Skin epidermis (tissue), 12 donors: ENCODE measurements around the gene RETREG1.

ENCODE experiments used
- H3K27ac ChIP-seq, 21 experiments: fragments of 200-600 bp; sonication (generic) in 11 of 21; one replicate each; pipeline ENCODE4 v1.5.0; 2020; ENCODE audit warnings: mild to moderate bottlenecking in 3 of 21, inconsistent platforms in 2 of 21, moderate library complexity in 2 of 21
- H3K4me3 ChIP-seq, 7 experiments: fragments of 200-600 bp; sonication (generic) in 2 of 7; one replicate each; pipeline ENCODE4 v1.5.0; 2020; ENCODE audit warnings: inconsistent platforms in 2 of 7, mild to moderate bottlenecking in 2 of 7, moderate library complexity in 1 of 7

Gene RETREG1

DNA sequence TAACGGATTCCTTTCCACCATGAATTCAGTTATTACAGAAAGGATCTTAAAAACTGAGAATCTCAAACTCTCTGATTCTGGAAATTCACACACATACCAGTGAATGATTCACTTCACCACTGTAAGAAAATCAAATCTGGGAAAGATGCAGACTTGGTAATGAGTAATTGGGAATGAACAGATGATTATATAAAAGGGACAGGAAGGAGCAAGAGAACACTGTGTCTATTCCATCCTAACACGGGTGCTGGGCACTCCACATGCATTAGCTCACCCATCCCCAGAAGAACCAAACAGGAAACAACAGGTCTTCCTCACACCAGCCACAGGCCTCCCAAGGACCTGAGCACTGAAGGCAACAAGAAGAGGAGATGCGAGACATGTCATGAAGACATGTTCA is 76.4 kb downstream of the RETREG1 start:
- Histone ChIP-seq H3K27ac (peak overlapping the region in 16 of 21 experiments; percentile 10 to 80 (median 46)), H3K4me3 (no peak overlapping the region)

DNA sequence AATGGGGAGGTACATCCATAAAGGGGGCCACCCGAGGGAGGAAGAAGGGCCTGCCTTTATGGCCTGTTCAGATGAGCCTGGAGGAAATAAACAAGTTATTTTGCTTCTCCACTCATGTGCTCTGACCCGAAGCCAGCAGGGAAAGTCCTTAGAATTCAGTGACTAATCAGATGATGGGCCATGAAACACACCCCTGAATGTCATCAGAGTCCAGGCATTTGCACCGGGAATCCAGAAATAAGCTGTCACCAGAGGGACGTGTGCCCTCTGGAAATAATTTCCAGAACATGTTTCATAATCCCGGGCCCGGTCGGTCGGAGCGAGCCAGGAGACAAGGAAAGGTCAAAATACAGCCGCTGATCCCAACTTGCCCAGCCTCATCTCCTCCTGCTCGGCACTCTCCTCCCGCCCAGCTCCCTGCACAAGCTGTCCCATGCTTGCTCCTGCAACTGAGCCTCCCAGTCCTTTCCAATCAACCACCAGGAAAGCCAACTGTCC is 77.6 kb downstream of the RETREG1 start:
- Histone ChIP-seq H3K27ac (peak overlapping the region in 16 of 21 experiments; percentile 5 to 80 (median 46)), H3K4me3 (no peak overlapping the region)

DNA sequence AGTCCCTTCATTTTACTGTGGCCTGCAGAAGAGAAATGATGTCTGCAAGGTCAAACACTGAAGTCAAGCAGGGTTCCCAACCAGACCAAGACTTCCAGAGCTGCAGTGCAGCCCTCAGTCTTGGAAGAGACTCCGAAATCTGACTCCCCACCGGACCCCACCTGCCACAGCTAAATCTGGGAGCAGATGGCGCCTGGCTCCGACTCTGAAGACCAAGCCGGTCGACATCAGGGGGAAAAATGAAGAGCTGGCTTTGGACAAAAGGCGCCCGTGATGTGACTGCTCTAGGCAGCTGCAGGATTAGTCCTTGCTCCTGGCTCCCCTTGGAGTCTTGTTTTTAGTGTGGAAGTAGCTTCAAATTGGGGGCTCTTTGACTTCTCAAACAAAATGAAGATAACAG is 78.8 kb downstream of the RETREG1 start:
- no peak overlapping the region for H3K4me3 ChIP-seq
- H3K27ac ChIP-seq: peak overlapping the region in 1 of 21 experiments; percentile 76

DNA sequence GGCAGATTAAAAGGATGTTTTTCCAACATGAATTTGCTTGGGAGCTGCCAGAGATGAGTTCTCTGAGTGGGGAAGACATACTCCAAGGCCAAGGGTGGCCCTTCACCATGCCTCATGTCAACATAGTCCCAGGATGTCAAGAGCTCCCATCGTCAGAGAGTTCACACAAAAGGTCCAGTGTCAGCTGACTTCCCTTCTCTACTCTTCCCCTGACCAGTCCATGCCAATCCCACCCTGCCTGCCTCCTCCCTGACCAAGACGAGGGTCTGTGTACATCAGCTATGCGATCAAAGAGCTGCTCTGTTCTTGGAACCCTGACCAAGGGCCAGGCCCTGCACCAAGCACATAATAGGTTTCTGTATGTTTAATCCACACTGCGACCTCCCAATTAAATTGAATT is 80.0 kb downstream of the RETREG1 start:
- Histone ChIP-seq H3K4me3 (no peak overlapping the region), H3K27ac (no peak overlapping the region)

DNA sequence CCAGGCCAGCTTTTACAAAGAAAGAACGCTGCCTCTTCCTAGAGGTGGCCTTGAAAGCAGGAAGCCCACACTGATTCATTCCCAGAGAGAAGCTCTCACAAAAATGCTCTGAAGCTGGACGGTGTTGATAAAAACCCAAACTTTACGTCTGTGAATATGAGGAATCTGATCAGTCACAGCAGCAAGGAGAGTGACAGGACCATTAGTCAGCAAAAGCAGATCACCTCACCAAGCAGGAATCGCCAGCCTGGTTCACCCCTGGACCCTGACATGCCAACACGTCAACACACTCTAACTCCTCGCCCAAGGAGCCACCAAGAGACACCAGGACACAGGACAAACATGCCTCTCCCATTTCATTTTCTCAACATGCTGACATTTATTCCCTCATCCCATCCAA is 80.6 kb downstream of the RETREG1 start:
- H3K27ac ChIP-seq: no peak overlapping the region
- H3K4me3 ChIP-seq: no peak overlapping the region

DNA sequence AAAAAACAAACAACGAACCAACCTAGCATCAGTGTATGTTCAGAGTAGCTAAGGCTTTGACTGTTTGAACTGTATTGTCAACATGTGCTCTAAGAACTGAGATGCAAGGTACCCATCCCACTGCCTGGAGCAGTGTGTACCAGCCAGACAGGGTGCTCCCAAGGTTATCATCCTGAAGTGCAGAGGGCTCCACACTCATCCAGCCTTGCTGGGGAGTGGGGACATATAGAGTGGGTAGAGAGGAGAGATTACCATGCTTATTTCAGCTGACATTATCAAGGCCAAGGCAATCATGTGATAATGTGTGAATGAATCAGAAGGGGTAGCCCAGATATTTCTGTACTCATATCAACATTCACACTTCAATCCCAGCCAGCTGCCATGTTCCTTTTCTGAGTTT is 82.5 kb downstream of the RETREG1 start:
- H3K4me3 ChIP-seq: no peak overlapping the region
- H3K27ac ChIP-seq: no peak overlapping the region

DNA sequence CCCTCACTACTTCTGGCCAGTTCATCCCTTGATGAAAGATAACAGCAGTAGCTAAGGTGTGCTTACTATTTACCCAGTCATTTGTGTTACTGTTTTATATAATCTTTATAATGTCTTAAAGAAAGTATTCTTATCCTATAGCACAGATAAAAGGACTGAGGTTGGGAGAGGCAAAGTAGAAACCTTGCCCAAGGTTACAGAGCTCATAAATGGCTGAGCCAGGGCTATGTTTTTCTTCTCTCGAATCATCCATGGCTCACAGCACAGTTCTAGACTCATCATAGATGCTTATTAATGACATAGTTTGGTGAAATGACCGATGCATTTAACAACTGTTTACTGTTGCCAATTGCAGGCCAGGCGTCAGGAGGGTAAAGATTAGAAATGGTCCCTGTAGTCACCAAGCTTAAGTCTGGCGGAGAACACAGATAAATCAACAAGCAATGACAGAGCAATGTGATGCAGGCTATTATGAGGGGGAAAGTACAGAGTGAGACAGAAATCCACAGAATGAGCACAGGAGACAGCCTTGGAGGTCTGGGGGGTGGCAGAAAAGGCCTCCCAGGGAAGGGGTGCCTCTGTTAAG is 85.6 kb downstream of the RETREG1 start:
- Histone ChIP-seq H3K27ac (peak overlapping the region in 1 of 21 experiments; percentile 6), H3K4me3 (no peak overlapping the region)

DNA sequence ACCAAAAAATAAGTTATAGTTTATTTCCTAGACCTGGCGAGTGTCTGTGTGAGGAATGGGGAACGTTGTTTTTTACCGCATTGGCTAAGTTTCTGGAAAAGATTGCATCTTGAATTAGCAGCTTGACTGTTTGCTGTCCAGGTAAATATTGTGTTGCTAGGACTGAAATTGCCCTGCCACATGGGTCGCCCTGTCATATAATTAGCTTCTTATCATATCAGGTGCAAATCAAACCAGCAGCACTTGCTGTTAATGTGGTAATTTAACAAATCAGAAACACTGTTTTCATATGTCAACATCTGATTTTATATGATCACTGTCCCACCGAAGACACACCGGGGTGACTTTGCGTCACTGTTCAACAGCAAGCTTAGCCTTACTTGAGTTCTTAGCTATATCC is 87.5 kb downstream of the RETREG1 start:
- Histone ChIP-seq H3K4me3 (no peak overlapping the region), H3K27ac (no peak overlapping the region)

DNA sequence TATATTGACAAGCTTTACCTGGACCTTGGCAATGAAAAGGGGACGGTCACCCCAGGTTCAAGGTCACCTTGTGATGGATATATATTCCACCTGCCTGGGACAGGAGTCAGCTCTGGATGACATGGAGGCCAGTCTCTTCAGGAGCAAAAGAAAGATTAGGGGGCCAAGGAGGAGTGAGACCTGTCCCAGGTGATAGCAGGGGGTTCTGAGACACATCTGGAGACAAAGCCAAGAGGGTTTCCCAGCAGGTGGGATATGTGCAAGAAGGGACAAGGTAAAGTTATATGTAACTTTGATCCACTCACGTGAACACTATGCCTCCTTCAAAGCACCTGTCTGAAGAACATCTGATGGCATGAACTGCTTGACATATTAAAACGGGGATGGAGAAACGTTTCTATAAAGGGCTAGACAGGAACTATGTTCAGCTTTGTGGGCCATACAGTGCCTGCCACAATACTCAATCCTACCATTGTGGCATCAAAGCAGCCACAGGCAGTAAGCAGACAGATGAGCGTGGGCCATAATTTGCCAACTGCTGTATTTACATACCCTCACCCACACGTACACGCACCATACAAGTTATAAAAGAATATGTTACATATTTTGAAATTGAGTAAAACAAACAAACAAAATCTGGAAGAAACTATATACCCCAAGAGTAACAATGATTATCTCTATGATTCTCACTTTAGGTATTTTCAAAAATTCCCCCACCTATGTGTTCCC is 88.3 kb downstream of the RETREG1 start:
- Histone ChIP-seq H3K27ac (no peak overlapping the region), H3K4me3 (no peak overlapping the region)

DNA sequence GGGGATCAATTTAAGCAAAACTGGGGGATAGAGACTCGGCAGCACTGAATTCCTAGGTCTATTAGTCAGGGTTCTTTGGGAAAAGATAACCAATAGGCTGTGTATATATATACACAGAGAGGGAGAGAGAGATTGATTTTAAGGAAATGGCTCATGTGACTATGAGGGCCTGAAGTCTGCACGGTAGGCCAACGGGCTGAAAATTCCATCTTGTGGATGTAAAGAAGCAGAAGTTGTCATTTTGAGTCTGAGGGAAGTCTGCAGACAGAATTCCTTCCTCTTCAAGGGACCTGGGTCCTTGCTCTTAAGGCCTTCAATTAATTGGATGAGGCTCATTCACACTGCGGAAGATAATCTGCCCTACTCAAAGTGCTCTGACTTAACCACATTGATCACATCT is 91.1 kb downstream of the RETREG1 start:
- no peak overlapping the region for H3K27ac ChIP-seq

DNA sequence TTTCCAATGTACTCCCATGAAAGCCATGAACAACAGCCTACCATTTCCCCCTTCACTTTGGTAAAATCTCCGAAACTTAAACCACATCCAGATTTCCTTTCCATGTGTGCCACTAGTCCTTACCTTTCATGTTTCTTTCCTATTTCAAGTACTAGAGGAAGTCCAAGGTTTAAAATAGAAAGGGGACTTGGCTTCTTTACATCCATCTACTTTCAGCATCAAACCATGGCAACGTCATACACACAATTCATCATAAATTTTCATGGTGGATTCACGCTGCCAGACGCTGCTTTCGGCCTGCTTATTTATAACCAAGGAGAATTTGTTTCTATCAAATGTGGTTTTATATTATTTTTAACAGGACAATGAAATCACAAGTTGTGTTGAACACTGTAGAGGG is 92.5 kb downstream of the RETREG1 start:
- H3K27ac ChIP-seq: no peak overlapping the region
- H3K4me3 ChIP-seq: no peak overlapping the region

More for the DNA sequence above, 91.1 kb downstream of the RETREG1 start:
- H3K4me3 ChIP-seq: no peak overlapping the region

DNA sequence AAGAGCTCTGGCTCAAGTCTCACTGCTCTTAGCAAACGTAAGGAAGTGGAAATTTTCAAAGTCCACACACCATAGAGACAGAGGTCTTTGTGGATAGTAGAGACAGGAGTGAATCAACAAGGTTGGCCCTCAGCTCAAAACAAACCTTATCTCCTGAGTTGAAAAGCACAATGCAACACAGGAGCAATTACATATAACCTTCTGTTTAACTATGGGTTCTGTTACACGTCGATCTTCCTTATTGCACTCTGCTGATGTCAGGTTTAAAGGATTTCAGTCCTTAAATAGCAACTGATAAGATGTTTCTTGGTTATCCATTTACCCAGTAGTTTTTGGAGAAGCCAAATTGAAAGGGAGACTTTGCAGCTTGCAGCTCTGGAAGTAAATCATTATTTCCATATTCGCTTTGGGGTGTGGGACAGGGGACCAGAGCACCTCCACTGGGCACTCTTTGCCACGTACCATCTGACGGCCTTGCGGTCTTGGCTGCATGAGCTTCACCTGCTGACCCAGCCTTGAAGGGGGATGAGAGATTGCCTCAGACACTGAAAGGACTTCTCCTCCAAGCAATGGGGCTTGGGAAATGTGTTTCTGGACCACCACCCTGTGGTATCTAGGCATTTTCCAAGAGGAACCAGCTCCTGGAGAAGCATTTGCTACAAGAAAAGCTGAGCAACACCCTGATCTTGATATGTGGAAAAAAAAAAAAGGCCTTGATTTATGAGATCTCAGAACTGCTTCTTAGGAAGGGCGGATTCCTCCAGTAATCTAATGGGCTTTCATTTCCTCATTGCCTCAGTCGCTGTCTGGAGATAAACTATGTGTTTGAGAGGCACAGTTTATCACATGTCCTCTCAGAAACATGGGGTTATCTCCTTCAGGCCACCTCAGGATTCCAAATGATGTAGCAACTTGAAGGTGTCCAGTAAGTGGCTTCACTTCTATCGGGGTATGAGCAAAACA is 95.0 kb downstream of the RETREG1 start:
- no peak overlapping the region for H3K27ac ChIP-seq
- H3K4me3 ChIP-seq: no peak overlapping the region

DNA sequence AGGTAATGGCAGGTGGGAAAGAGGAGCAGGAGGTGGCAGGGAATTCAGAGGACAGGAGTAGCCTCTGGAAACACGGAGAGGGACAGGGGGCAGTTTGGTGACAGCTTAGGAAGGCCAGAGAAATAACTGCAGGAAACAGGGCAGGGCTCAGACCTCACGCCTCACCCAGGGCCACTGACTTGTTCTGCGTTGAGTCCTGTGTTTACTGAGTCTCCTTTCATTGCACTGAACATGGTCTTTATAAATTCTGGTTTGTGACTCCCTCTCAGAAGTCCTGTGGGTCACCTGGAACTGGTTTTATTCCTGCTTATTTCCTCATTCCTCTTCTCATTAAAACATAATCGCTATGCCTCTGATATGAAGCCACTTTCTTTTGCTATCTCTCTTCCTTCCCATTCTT is 96.0 kb downstream of the RETREG1 start:
- Histone ChIP-seq H3K4me3 (no peak overlapping the region), H3K27ac (no peak overlapping the region)

DNA sequence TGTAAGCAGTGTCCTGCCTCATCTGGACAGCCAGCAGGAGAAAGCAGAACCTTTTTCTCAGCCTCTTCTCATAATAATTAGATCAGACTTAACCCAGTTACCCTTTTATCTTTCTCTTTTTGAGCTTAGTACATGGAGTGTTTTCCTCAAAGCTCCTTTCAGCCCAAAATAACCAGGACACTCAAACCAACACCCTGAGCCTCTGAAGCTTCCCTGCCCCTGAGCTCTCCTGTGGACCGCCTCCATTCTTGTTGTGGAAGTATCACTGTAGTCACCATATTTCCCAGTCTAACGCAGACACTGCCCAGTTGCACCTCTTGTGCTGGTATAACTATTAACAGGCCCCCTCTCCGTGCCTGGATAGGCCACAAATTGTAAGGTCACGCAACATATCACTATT is 97.4 kb downstream of the RETREG1 start:
- no peak overlapping the region for H3K4me3 ChIP-seq
- H3K27ac ChIP-seq: peak overlapping the region in 2 of 21 experiments; percentile 36 to 38

DNA sequence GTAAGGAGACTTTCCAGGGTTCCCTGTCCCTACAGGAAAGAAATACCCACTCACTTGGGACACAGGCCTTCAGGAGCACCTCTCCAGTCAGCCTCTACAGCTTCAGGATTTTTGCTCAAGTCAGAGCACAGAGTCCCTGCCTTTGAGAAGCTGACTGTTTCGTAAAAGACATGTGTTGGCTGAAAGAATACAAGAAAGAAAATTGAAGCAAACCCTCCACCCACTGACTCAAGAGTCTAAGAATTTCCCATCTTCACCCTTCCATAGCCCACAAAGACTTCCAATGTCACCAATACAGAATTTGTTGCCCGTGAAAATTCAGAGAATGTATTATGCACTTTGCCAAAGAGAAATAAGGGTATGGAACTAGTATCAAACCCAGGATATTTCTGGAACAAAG is 98.2 kb downstream of the RETREG1 start:
- no peak overlapping the region for H3K4me3 ChIP-seq
- peak overlapping the region in 2 of 21 experiments; percentile 38 to 45 for H3K27ac ChIP-seq

DNA sequence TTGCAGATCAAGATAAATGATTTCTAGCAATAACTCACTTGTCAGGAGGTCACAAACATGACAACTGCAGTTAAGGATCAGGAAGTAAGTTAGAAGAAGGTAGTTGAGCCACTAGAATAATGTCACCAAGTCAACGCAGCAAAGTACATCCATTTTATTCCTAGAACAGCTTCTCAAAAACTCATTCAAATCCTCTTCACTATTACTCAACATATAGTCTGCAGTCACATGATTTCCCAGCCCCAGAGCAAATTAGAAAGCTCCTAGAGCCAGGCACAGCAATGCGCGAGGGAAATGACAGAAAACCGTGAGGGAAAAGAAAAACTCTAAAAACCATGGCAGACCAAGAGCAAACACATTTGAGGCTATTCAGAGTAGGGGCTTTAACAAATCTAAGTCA is 101.3 kb downstream of the RETREG1 start:
- Histone ChIP-seq H3K4me3 (no peak overlapping the region), H3K27ac (no peak overlapping the region)

DNA sequence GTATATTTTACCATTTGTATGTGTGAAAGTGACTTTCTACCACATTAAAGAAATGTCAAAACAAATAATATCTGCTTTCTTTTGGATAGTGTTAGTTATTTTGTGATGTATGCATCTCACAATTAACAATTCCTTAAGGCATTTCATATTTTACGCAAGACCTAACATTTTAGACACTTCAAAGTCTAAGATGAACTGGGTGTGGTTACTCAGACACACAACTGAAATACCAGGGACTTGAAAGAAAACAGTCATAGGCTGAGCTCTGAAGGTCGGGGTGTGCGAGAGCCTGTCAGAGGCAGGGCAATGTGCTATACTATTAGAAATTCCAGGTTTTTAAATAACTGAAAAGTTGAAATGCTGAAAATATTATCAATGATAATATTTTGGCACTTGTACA is 106.7 kb downstream of the RETREG1 start:
- Histone ChIP-seq H3K27ac (peak overlapping the region in 1 of 21 experiments; percentile 59), H3K4me3 (no peak overlapping the region)

DNA sequence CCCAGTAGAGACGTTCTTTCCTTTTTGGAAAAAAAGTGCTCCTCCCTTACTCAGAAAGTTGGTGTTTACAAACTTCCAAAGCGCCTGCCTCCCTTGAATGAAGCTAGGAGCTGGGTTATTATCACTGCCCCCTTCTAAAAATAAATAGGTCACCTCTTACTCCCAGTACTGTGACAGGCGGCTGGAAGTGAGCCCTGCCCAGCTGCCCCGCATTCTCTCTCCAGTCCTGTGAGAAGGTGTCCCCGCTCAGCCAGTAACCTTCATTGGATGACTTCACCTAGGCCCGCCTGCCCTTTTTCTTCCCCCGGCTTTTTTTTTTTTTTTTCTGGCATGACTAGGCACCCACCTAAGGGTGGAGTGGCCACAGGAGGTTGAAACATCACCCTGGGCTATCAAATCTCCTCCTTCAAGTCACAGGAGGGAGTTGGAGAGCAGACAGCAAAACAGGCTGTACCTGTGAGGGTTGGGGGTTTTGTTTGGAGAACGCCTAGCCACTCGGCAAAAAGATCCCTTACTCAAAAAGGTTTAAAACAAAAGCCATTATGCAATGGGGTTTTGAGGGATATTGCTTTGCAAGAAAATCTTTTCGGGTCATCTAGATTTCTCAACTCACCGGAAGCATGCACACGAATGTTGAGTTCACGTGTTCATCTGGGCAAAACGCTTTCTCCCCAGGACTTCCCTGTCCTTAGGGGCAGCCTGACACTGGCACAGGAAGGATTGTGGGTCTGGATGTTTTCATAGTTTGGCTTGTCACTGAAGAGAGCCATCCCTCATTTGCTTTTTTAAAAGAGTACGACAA is 107.9 kb downstream of the RETREG1 start:
- Histone ChIP-seq H3K4me3 (peak overlapping the region in 1 of 7 experiments; percentile 4), H3K27ac (peak overlapping the region in 11 of 21 experiments; percentile 6 to 71 (median 49))

DNA sequence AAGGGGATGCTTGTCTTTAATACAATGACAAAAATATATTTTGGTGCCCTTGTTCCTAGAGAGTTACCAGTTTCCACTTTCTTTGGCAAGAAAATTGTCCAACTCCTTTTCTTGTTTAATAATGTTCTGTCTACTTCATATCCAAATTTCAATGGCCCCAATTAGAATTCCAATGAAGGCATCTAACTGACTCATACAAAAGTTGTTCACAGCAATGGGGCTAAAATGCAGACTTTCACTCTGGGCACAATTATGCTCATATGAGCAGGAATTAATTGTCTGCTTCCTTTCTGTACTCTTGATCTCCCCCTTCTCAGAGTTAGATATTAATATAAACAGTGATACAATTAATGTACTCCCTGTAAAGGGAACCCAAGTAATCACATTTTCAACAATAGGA is 109.1 kb downstream of the RETREG1 start:
- no peak overlapping the region for H3K4me3 ChIP-seq

More for the DNA sequence above, 109.1 kb downstream of the RETREG1 start:
- H3K27ac ChIP-seq: peak overlapping the region in 4 of 21 experiments; percentile 39 to 71 (median 62)
